Heart left ventricle (tissue), 16 donors: ENCODE measurements around the gene CHCHD6. TPM values are rescaled to one million over a fixed set of nuclear protein-coding genes. Genes with fewer than 3 reads are reported as not detected.

Experiments used
- ATAC-seq, 4 donors: fragments of 200-7000 bp; cut with Tn5 transposase; one replicate each; pipeline ENCODE4 v1.9.1; 2020 to 2022; ENCODE audit warnings: moderate library complexity in 4 of 4, mild to moderate bottlenecking in 3 of 4, moderate number of reproducible peaks in 1 of 4
- DNase-seq, 5 donors: peaks; one replicate each; pipeline ENCODE4 v3.0.0-alpha.2; 2020
- H3K27ac ChIP-seq, 12 donors: fragments of 200-600 bp; sonication (generic) in 4 of 12; one replicate each; pipeline versions ENCODE4 v1.5.0 to v1.8.0; 2016 to 2022; ENCODE audit warnings: mild to moderate bottlenecking in 2 of 12
- H3K27me3 ChIP-seq, 9 donors: fragments of 200-600 bp; sonication (generic) in 2 of 9; one replicate each; pipeline versions ENCODE4 v1.5.1 to v1.8.0; 2016 to 2022; ENCODE audit warnings: mild to moderate bottlenecking in 3 of 9
- H3K36me3 ChIP-seq, 9 donors: fragments of 200-600 bp; sonication (generic) in 2 of 9; one replicate each; pipeline versions ENCODE4 v1.5.0 to v1.8.0; 2018 to 2022; ENCODE audit warnings: mild to moderate bottlenecking in 2 of 9
- H3K4me1 ChIP-seq, 12 donors: fragments of 200-600 bp; sonication (generic) in 4 of 12; one replicate each; pipeline versions ENCODE4 v1.5.0 to v1.8.0; 2016 to 2022; ENCODE audit warnings: mild to moderate bottlenecking in 3 of 12
- H3K4me3 ChIP-seq, 12 donors: fragments of 200-600 bp; sonication (generic) in 4 of 12; one replicate each; pipeline versions ENCODE4 v1.5.0 to v1.8.0; 2017 to 2022; ENCODE audit warnings: mild to moderate bottlenecking in 9 of 12, moderate library complexity in 4 of 12
- H3K9me3 ChIP-seq, 12 donors: fragments of 200-600 bp; sonication (generic) in 4 of 12; one replicate each; pipeline versions ENCODE4 v1.5.0 to v1.8.0; 2016 to 2022; ENCODE audit warnings: mild to moderate bottlenecking in 1 of 12
- POLR2A ChIP-seq, 2 donors: fragments of 450-650 bp; IDR thresholded peaks; one replicate each; pipeline ENCODE4 v1.6.1; 2017; ENCODE audit warnings: antibody characterized with exemption in 2 of 2, mild to moderate bottlenecking in 2 of 2, moderate library complexity in 2 of 2
- WGBS, 4 donors: extraction: QIAGEN DNeasy Blood & Tissue Kit in 2 of 4; methylation state at CpG; one replicate each; pipeline versions ENCODE4 v1.1.5 to v1.1.7; 2013 to 2018; 5-methylcytosine and 5-hydroxymethylcytosine counted together
- intact Hi-C, 10 donors: fragments of 100-400 bp; cut with DNase I; formaldehyde crosslinking; loops; one replicate each; pipeline versions ENCODE4 v1.11.1 to v1.14.2; 2022
- polyA plus RNA-seq, 2 donors: library from polyadenylated mRNA; stranded (reverse); fragments of 200-250 nt; gene quantifications; one replicate each; pipeline ENCODE4 v1.2.3, GENCODE V29; 2013
- total RNA-seq, 9 donors: library from RNA; depleted of rRNA in 2 of 9; stranded (reverse); fragments of >200 nt in 2 of 9; fragmentation: NEBNext Ultra II Directional in 3 of 9; extraction: Animal tissue kit (Norgen Biotek cat#: 25700) in 3 of 9; gene quantifications; one replicate each; pipeline versions ENCODE4 v1.1.0 to v1.2.4, GENCODE V29; 2016 to 2023
- TF ChIP-seq, protein P1 (sequence below), 12 donors: fragments of 200-600 bp; sonication (generic) in 4 of 12; IDR thresholded peaks; one replicate each; pipeline versions ENCODE4 v1.5.0 to v1.8.0; 2018 to 2022; ENCODE audit warnings: antibody characterized with exemption in 12 of 12, mild to moderate bottlenecking in 5 of 12
- donor health status: ischemic (EF 13 %, LVEDD 7.1; RV severe dilation, severe dysfunction).
- donor health status: healthy with polysubstance abuse.
- donor health status: DM: no; HTN: yes; CAD: no.
- donor health status: DM: no; HTN: no; CAD: no.
- donor health status: ischemic (EF 25% LVEDD 6.9; RV normal size, moderate dysfunction).
- donor health status: ischemic (EF 25% LVEDD 5.7; RV mildly dilated, moderate dysfunction).
- donor health status: healthy.
- donor health status: DM: yes; HTN: yes; CAD: no.
- donor health status: ischemic (EF 35%, LVEDD 5.7; RV mildly dilated, moderate dysfunction).
- donor health status: nonischemic (EF 11% LVEDD 7.7; RV severe dilation, severe dysfunction).
- donor health status: DM: yes; HTN: yes; CAD: no.
- donor health status: PGD.
- donor health status: ischemic (EF 29% LVEDD 5.4; RV normal size, mild dysfunction).
- donor health status: nonischemic (EF 23%, LVEDD 6.1; RV moderate dilation, normal function).

The CHCHD6 gene
- total and polyA plus RNA-seq, 11 donors = 7.7 to 29.3 (median 11.6) TPM

DNA sequence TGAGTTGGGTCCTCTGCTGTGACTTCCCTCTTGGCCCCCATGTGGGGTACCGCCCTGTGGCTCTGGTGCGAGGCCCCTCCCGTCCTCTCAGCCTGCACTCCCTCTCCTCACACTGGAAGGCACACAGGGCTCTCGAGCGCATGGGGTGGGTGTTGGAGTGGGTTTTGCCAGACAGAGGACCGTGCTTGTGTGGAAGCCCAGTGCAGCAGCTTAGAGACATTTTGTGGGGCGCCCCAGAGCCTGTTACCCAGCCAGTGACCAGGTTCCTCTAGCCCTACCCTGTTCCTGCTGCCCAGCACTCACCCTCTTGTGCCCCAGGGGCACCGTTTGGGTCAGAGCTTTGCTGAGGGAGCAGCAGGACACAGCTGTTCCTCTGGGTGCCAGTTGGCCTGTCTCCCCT lies 288.7 kb downstream of the CHCHD6 start:
- H3K36me3 ChIP-seq = peaks cover 0 to 30% (median 16%) of the 10 kb centered on the region in 9 donors
- no peak for ATAC-seq
- no peaks in the 10 kb centered on the region for H3K9me3 ChIP-seq
- 88 to 100% (median 91%) methylated on average over 7 to 8 of the region's 8 CpGs for WGBS, 4 donors
- H3K4me3 ChIP-seq = no peak overlapping the region
- peak overlapping the region in 1 of 12 donors; percentile 0 for H3K27ac ChIP-seq
- peaks cover 11 to 66% (median 42%) of the 10 kb centered on the region in 12 donors for H3K4me1 ChIP-seq
- DNase-seq = no peak
- intact Hi-C loops = loop anchor here in 5 of 10 donors (10.0 kb wide), 2 partner anchors 182 to 462 kb away; no protein-coding TSS in a partner anchor
- TF ChIP-seq, protein P1, sequence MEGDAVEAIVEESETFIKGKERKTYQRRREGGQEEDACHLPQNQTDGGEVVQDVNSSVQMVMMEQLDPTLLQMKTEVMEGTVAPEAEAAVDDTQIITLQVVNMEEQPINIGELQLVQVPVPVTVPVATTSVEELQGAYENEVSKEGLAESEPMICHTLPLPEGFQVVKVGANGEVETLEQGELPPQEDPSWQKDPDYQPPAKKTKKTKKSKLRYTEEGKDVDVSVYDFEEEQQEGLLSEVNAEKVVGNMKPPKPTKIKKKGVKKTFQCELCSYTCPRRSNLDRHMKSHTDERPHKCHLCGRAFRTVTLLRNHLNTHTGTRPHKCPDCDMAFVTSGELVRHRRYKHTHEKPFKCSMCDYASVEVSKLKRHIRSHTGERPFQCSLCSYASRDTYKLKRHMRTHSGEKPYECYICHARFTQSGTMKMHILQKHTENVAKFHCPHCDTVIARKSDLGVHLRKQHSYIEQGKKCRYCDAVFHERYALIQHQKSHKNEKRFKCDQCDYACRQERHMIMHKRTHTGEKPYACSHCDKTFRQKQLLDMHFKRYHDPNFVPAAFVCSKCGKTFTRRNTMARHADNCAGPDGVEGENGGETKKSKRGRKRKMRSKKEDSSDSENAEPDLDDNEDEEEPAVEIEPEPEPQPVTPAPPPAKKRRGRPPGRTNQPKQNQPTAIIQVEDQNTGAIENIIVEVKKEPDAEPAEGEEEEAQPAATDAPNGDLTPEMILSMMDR (IDR thresholded peaks at IDR 0.05) = no peak
- TF ChIP-seq POLR2A (IDR thresholded peaks at IDR 0.05) = no peak
- H3K27me3 ChIP-seq = no peaks in the 10 kb centered on the region

GRCh38 chr3:126993436-126993835 lies 289.4 kb downstream of the CHCHD6 start:
- H3K4me3 ChIP-seq = no peak overlapping the region
- ATAC-seq = no peak
- peaks cover 11 to 69% (median 43%) of the 10 kb centered on the region in 12 donors for H3K4me1 ChIP-seq
- H3K27ac ChIP-seq = peak overlapping the region in 1 of 12 donors; percentile 0
- H3K36me3 ChIP-seq = peaks cover 0 to 30% (median 16%) of the 10 kb centered on the region in 9 donors
- no peaks in the 10 kb centered on the region for H3K27me3 ChIP-seq
- TF ChIP-seq, protein P1 (IDR thresholded peaks at IDR 0.05) = no peak
- no peak for TF ChIP-seq POLR2A (IDR thresholded peaks at IDR 0.05)
- no peak for DNase-seq
- intact Hi-C loops = loop anchor here in 5 of 10 donors (10.0 kb wide), 2 partner anchors 181 to 461 kb away; no protein-coding TSS in a partner anchor
- 90 to 93% (median 93%) methylated on average over 4 to 9 of the region's 9 CpGs for WGBS, 4 donors
- H3K9me3 ChIP-seq = no peaks in the 10 kb centered on the region

GRCh38 chr3:126994661-126995245 lies 290.7 kb downstream of the CHCHD6 start:
- TF ChIP-seq POLR2A (IDR thresholded peaks at IDR 0.05) = no peak
- TF ChIP-seq, protein P1 (IDR thresholded peaks at IDR 0.05) = no peak

GRCh38 chr3:126995254-126995780 lies 291.3 kb downstream of the CHCHD6 start:
- peaks cover 0 to 13% (median 0%) of the 10 kb centered on the region in 9 donors for H3K36me3 ChIP-seq
- no peaks in the 10 kb centered on the region for H3K9me3 ChIP-seq
- peaks cover 11 to 88% (median 51%) of the 10 kb centered on the region in 12 donors for H3K4me1 ChIP-seq
- intact Hi-C loops = loop anchor here in 7 of 10 donors (5.0 to 10.0 kb wide), 5 partner anchors 177 to 459 kb away; no protein-coding TSS in a partner anchor
- ATAC-seq = no peak
- no peak for DNase-seq
- H3K27ac ChIP-seq = peak overlapping the region in 11 of 12 donors; percentile 25 to 69 (median 58)
- H3K27me3 ChIP-seq = no peaks in the 10 kb centered on the region
- WGBS, 4 donors = 42 to 65% (median 46%) methylated on average over 12 of the region's 12 CpGs
- H3K4me3 ChIP-seq = no peak overlapping the region
- TF ChIP-seq POLR2A (IDR thresholded peaks at IDR 0.05) = no peak
- TF ChIP-seq, protein P1 (IDR thresholded peaks at IDR 0.05) = no peak

More at GRCh38 chr3:126994661-126995245, 290.7 kb downstream of the CHCHD6 start:
- H3K27ac ChIP-seq = peak overlapping the region; percentile 18 to 80 (median 58)
- H3K9me3 ChIP-seq = no peaks in the 10 kb centered on the region
- intact Hi-C loops = loop anchor here in 7 of 10 donors (5.0 to 10.0 kb wide), 5 partner anchors 178 to 460 kb away; no protein-coding TSS in a partner anchor
- H3K27me3 ChIP-seq = no peaks in the 10 kb centered on the region
- DNase-seq (peak; percentile 54 to 84 (median 77)), ATAC-seq (peak in 3 of 4 donors; percentile 21 to 56 (median 50))
- H3K4me3 ChIP-seq = no peak overlapping the region
- H3K36me3 ChIP-seq = peaks cover 0 to 19% (median 5%) of the 10 kb centered on the region in 9 donors
- peaks cover 11 to 82% (median 49%) of the 10 kb centered on the region in 12 donors for H3K4me1 ChIP-seq
- 19 to 34% (median 27%) methylated on average over 7 to 10 of the region's 10 CpGs for WGBS, 4 donors
